Measurements from ENCODE around the gene CACNA2D3. TPM values are rescaled to one million over a fixed set of nuclear protein-coding genes. Genes with fewer than 3 reads are reported as not detected.

The CACNA2D3 gene
- total RNA-seq, 1 experiment from 2014 or later = 0.59 TPM

GRCh38 chr3:54915181-54915580, 792.8 kb downstream of the CACNA2D3 start:
- no peaks in the 10 kb centered on the region for H4K20me1 ChIP-seq (ENCODE audit: insufficient read depth)
- no peaks in the 10 kb centered on the region for H3K9me2 ChIP-seq (ENCODE audit: insufficient read depth)
- BruUV-seq (replicated peaks) = no TSS peak
- ChIA-PET POLR2A (ENCODE audit: unreplicated experiment) (no interaction called here), CTCF (no interaction called here)
- H3K4me3 ChIP-seq = no peak overlapping the region
- no peaks in the 10 kb centered on the region for H3K27me3 ChIP-seq (ENCODE audit: insufficient read depth, low read depth)
- H3K36me3 ChIP-seq (ENCODE audit: low read depth) = no peaks in the 10 kb centered on the region
- no peaks in the 10 kb centered on the region for H3F3A ChIP-seq (ENCODE audit: insufficient read depth, low read depth)
- H3K4me1 ChIP-seq (replicated peaks; ENCODE audit: insufficient read depth) = no peaks in the 10 kb centered on the region
- no peak overlapping the region for H2AFZ ChIP-seq
- DNase-seq = no peak
- H3K27ac ChIP-seq = no peak overlapping the region
- no peak overlapping the region for H3K4me2 ChIP-seq
- no peak for TF ChIP-seq EZH2 (IDR thresholded peaks at IDR 0.05; ENCODE audit: low read depth)
- no peak for TF ChIP-seq CTCF (conservative IDR thresholded peaks at IDR 0.05)
- H3K9me3 ChIP-seq (ENCODE audit: insufficient read depth, low read depth) = no peaks in the 10 kb centered on the region
- intact Hi-C loops (cut with micrococcal nuclease; ENCODE audit: unreplicated experiment) = no loop called here
- H3K79me2 ChIP-seq (ENCODE audit: low read depth) = no peaks in the 10 kb centered on the region

GRCh38 chr3:54915976-54916375, 793.6 kb downstream of the CACNA2D3 start:
- intact Hi-C loops (cut with micrococcal nuclease; ENCODE audit: unreplicated experiment) = no loop called here
- no peaks in the 10 kb centered on the region for H3K36me3 ChIP-seq (ENCODE audit: low read depth)
- no peaks in the 10 kb centered on the region for H3K9me3 ChIP-seq (ENCODE audit: insufficient read depth, low read depth)
- no peaks in the 10 kb centered on the region for H3K79me2 ChIP-seq (ENCODE audit: low read depth)
- POLR2A ChIA-PET (ENCODE audit: unreplicated experiment) = no interaction called here
- H4K20me1 ChIP-seq (ENCODE audit: insufficient read depth) = no peaks in the 10 kb centered on the region
- DNase-seq = no peak
- TF ChIP-seq CTCF (conservative IDR thresholded peaks at IDR 0.05) = no peak
- no peak for TF ChIP-seq EZH2 (IDR thresholded peaks at IDR 0.05; ENCODE audit: low read depth)
- CTCF ChIA-PET = no interaction called here
- no peaks in the 10 kb centered on the region for H3F3A ChIP-seq (ENCODE audit: insufficient read depth, low read depth)
- no peaks in the 10 kb centered on the region for H3K9me2 ChIP-seq (ENCODE audit: insufficient read depth)
- H3K27me3 ChIP-seq (ENCODE audit: insufficient read depth, low read depth) = no peaks in the 10 kb centered on the region
- no TSS peak for BruUV-seq (replicated peaks)
- H3K4me1 ChIP-seq (replicated peaks; ENCODE audit: insufficient read depth) = no peaks in the 10 kb centered on the region
- no peak overlapping the region for H2AFZ ChIP-seq
- no peak overlapping the region for H3K4me3 ChIP-seq
- no peak overlapping the region for H3K27ac ChIP-seq
- no peak overlapping the region for H3K4me2 ChIP-seq

- intact Hi-C loops (cut with micrococcal nuclease; ENCODE audit: unreplicated experiment) = no loop called here
- DNase-seq = no peak
- no peak overlapping the region for H2AFZ ChIP-seq
- no peaks in the 10 kb centered on the region for H3K36me3 ChIP-seq (ENCODE audit: low read depth)
- no peaks in the 10 kb centered on the region for H3K27me3 ChIP-seq (ENCODE audit: insufficient read depth, low read depth)
- H4K20me1 ChIP-seq (ENCODE audit: insufficient read depth) = no peaks in the 10 kb centered on the region
- no peaks in the 10 kb centered on the region for H3K9me2 ChIP-seq (ENCODE audit: insufficient read depth)
- H3K4me2 ChIP-seq = no peak overlapping the region
- ChIA-PET POLR2A (ENCODE audit: unreplicated experiment) (no interaction called here), CTCF (no interaction called here)
- no peak overlapping the region for H3K4me3 ChIP-seq
- TF ChIP-seq EZH2 (IDR thresholded peaks at IDR 0.05; ENCODE audit: low read depth) (no peak), CTCF (conservative IDR thresholded peaks at IDR 0.05) (no peak)
- H3K27ac ChIP-seq = no peak overlapping the region
- H3F3A ChIP-seq (ENCODE audit: insufficient read depth, low read depth) = no peaks in the 10 kb centered on the region
- no peaks in the 10 kb centered on the region for H3K9me3 ChIP-seq (ENCODE audit: insufficient read depth, low read depth)
- no TSS peak for BruUV-seq (replicated peaks)
- H3K79me2 ChIP-seq (ENCODE audit: low read depth) = no peaks in the 10 kb centered on the region
- no peaks in the 10 kb centered on the region for H3K4me1 ChIP-seq (replicated peaks; ENCODE audit: insufficient read depth)
These were observed 794.4 kb downstream of the CACNA2D3 start for GRCh38 chr3:54916732-54917131.

Data from PC-9 (cell line).